NCI-H524 (cell line): ENCODE data around the gene EIF3B.
"Not testable (repeated sequence)": the region's sequence is repeated elsewhere in the genome, so short reads cannot be mapped to it uniquely, and the experiment has no call there.

Experiments used
- DNase-seq, 2 experiments: peaks; one replicate each; lab custom pipeline; 2025; lab: John Stamatoyannopoulos, UW

Gene EIF3B

DNA sequence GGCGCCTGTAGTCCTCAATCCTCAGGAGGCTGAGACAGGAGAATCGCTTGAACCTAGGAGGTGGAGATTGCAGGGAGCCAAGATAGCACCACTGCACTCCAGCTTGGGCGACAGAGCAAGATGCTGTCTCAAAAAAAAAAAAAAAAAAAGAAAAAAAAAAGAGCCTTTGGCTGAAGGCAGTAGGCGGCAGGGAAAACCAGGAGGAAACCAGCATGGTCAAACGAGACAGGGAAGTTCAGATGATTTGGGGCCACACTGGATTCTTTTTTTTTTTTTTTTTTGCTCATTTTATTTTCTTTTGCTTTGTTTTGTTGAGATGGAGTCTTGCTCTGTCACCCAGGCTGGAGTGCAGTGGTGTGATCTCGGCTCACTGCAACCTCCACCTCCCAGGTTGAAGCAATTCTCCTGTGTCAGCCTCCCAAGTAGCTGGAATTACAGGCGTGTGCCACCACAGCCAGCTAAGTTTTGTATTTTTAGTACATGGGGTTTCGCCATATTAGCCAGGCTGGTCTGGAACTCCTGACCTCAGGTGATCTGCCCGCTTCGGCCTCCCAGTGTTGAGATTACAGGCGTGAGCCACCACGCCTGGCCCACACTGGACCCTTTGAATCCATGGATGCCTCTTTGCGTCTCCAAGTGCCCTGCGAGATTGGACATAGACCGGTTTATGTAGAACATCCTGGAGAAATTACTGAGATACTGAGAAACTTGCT, 7.1 kb upstream of the EIF3B start:
- DNase-seq, result not testable (repeated sequence)

DNA sequence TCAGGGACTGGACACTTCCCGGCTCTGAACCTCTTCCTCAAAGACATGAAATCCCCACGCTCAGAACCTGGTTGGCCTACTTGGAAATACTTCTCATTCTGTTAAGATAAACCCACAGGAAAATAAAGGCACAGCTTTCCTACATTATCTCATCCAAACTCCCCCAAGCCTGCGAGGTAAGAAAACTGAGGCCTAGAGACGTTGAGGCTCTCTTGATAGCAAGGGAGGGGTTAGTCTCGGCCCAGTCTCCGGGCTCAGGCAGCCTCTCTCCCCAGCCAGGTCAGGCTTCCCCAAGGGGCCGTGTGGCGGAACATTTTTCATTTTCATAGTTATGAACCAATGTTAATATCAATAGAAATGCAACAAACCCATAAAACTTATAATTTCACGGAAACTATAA, 4.6 kb upstream of the EIF3B start:
- no peak for DNase-seq

DNA sequence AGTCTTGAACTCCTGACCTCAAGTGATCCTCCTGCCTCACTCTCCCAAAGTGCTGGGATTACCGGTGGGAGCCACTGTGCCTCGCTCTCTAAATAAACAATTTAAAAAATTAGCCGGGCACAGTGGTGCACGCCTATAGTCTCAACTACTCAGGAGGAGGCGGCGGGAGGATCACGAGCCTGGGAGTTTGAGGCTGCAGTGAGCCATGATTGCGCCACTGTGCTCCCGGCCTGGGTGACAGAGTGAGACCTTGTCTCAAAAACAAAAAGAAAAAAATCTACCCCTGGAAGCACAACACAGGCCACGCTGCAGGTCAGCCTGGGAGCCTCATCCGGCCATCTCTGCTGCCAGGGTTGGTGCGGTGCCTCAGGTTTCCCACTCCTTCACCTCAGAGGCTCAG, 3.8 kb upstream of the EIF3B start:
- DNase-seq, result no peak

DNA sequence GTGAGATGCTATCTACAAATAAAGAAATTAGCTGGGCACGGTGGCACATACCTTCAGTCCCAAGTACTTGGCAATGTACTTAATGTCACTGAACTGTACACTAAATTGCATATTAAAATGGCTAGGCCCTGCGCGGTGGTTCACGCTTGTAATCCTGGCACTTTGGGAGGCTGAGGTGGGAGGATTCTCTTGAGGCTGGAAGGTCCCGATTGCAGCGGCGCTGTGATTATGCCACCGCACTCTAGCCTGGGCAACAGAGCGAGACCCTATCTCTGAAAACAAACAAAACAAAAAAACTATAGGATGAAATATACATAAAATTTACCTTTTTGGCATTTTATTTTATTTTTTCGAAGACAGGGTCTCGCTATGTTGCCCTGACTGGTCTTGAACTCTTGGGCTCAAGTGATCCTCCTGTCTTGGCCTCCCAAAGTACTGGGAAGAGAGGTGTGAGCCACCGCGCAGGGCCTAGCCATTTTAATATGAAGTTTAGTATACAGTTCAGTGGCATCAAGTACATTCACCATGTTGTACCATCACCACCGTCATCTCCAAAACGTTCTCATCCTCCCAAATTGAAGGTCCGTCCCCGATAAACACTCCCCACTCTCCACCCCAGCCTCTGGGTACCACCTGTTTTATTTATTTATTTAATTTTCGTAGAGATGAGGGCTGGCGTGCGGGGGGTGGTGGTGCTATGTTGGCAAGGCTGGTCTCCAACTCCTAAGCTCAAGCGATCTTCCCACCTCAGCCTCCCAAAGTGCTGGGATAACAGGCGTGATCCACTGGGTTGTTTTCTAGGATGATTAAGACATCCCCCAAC, 1.3 kb upstream of the EIF3B start:
- DNase-seq, result no peak

DNA sequence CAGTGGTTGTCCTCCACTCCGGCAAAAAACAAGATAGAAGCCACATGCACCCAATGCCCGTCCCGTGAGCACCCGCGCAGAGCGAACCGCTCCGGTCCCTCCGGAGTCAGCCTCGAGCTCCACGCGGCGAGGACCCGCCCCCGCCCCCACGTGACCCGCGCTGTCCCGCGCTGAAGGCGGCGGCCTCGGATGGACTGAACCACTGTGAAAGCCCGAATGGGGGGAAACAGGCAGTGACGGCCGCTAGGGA, 766 bp upstream of the EIF3B start:
- DNase-seq, result peak in 1 of 2 experiments; percentile 76

DNA sequence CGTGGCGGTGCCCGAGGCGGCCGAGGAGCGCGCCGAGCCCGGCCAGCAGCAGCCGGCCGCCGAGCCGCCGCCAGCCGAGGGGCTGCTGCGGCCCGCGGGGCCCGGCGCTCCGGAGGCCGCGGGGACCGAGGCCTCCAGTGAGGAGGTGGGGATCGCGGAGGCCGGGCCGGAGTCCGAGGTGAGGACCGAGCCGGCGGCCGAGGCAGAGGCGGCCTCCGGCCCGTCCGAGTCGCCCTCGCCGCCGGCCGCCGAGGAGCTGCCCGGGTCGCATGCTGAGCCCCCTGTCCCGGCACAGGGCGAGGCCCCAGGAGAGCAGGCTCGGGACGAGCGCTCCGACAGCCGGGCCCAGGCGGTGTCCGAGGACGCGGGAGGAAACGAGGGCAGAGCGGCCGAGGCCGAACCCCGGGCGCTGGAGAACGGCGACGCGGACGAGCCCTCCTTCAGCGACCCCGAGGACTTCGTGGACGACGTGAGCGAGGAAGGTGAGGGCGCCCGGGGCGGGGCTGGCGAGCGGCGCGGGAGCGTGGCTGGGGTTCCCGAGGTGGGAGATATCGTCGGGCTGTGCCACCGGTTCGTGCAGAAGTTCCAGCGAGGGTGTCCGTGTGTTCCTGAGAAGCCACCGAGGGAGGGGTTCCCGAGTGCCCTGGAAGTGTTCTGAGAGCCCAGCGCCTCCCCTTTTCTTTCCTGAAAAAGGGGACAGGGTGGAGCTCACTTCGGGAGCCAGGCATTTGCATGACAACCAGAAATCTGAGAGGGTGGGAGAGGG, 495 bp downstream of the EIF3B start:
- DNase-seq, result no peak

DNA sequence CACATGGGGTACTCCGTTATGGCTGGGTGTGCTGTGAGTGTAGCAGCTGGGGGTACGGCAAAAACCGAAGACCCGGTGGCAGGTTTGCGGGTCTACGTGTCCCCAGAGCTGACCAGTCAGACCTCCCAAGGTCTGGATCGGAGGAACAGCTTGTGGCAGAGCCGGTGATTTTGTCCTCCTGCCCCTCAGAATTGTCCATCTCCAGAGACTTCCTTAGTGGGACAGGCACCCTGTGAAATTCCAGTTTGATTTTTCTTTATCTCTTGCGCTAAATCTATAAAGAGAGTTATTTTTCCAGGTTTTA, 1.0 kb downstream of the EIF3B start:
- no peak for DNase-seq

DNA sequence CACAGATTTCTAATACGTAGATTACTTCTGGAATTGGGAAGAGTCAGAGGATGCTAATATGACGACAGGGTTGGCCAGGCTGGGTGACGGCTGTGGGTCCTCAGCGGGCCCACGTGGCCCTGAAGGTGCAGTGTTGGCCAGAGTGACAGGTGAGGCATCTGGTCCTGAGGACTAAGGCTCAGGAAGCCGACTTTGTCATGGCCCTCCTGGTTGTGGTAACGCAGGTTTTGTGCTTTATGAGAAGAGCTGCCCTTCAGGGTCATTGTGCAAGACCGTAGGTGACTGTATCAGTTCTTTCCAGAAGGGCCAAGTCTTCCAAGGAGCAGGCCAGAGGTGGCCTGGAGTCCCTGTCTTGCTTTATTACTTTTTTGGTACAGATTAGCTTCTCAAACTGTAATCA, 2.5 kb downstream of the EIF3B start:
- no peak for DNase-seq

DNA sequence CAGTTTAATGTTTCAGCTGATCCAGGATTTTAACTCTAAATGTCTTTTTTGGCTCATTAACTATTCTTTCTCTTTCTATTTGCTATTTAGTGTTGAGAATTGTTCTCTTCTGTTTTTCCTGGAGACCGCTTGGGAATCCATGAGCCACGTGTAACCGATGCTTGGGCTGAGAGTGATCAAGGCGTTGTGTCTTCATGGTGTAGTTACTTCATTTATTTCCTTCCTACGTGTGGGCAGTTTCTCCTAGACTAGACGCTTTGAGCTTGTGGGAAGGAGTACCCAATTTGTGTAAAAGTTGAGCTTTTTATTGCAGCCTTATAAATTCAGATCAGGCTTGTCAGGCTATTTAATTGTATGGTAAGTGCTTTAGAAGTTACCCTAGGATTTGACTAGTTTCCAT, 2.9 kb downstream of the EIF3B start:
- no peak for DNase-seq

DNA sequence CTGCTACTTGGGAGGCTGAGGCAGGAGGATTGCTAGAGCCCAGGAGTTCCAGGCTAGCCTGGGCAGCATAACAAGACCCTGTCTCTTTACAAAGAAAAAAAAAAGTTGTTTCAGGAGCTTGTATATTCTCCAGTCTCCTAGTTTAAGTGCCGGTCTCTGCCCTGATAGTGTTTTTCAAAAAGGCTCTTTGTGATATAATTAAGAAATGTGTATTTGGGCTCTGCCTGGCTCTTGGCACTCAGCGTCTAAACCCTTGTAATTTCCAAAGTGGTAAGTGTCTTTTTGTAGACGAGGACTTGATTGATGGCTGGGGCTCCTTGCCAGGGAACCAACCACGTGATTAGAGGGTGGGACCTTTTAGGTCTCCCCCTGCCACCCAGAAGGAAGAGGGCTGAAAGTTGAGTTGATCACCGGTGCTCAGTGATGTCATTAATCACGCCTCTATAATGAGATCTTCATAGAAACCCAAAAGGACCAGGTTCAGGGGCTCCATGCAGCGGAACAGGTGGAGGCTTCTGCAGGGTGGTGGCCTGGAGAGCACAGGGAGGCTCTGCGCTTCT, 4.4 kb downstream of the EIF3B start:
- no peak for DNase-seq

DNA sequence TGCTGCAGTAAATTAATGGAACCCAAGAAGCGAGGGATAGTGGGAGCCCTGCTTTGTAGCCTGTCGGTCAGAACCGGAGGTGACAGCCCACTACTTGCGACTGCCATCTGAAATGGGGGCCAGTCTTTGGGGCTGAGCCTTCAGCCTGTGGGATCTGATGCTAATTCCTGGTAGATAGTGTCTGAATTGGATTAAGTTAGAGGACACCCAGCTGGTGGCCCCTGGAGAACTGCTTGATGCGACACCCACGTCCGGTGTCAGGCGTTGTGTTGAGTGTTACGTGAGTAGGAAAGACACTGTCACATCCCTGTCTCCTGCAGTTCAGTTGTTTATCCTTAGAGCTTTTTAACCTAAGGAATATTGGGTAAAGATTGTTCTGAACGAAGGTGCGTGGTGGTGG, 5.0 kb downstream of the EIF3B start:
- no peak for DNase-seq

DNA sequence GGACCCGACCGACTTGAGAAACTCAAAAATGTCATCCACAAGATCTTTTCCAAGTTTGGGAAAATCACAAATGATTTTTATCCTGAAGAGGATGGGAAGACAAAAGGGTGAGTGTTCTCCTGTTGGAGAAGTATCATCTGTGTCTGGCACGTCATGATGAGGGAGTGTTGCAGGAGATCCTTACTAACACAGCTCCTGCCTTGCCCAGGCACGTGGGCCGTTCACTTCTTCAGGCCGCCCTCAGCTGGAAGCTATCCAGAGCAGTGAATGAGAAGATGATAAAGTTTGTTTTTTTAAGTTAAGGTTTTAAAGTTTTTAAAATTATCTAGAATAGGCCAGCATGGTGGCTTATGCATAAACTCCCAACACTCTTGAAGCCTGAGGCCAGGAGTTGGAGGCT, 6.2 kb downstream of the EIF3B start:
- DNase-seq, result no peak

DNA sequence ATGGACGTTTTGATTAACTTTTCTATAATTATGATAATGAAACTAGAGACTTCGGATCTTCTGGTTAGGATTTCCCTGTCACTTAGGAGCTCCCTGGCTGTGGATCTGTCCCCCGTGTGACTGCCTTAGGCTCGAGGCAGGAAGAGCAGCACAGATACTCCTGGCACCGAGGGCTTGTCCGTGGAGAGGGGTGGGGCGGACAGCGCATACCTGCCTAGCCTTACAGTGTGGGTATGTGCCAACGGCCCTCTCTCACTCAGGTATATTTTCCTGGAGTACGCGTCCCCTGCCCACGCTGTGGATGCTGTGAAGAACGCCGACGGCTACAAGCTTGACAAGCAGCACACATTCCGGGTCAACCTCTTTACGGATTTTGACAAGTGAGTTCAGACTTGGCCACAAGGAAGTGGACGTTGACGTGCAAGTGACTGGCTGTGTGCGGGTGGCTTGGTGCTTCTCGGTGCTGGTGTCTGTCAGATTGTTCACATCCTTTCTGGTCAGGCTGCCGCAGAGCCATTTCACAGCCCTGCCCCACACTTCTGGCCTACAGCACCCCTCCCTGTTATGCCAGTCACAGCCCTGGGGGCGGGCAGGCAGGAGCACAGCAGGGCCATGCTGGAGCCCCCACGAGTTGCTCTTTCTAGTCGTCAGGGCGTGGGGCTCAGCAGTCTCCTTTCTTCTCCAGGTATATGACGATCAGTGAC, 7.9 kb downstream of the EIF3B start:
- no peak for DNase-seq

DNA sequence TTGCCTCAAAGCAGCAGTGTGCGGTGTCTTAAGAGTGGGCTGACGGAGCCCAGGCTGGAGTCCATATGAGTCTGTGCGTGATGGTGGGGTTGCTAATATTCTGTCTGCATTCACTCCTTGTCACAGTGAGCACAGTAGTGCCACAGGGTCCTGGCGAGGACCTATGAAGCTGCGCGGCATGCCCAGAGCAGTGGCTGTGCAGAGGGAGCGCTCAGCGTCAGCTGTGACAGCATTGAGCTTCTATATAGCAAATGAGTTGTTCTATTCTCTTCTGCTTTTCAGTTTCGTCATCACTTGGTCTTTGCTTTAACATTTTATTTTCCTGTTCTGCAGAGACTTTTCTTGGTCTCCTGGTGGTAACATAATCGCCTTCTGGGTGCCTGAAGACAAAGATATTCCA, 14.5 kb downstream of the EIF3B start:
- no peak for DNase-seq

DNA sequence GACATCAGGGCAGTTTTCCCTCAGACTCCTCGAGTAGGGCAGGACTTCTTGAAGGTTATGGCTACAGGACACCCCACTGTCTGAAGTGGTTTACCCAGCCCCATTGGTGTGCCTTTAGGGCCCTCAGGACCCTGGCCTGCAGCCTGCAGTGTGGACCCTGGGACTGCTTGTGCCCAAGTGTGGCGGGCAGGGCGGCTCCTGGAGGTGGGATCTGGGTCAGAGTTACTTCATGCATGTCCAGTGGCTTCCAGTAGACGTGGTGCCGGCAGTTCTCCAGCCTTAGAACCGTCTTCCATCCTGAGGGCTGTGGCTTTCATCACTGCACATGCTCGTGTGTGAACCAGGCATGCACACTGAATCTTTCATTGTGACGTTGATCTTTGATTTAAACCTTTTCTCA, 16.7 kb downstream of the EIF3B start:
- DNase-seq, result no peak

DNA sequence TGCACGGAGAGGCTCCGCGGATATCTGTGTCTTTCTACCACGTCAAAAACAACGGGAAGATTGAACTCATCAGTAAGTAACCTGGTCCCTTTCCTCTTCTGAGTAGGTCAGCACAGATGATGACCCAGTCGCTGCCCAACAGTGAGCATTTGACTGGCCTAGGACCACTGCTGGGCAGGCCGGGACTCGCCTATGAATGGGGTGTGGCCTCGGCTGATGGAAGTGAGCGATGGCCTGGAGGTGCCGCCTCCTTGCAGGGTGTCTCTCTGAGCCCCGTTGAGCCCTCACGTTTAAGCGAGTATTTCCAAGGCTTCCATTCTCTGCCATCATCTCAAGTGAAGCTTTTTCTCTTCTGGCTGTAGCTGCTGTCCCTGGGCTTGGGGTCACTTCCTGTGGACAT, 18.1 kb downstream of the EIF3B start:
- no peak for DNase-seq

DNA sequence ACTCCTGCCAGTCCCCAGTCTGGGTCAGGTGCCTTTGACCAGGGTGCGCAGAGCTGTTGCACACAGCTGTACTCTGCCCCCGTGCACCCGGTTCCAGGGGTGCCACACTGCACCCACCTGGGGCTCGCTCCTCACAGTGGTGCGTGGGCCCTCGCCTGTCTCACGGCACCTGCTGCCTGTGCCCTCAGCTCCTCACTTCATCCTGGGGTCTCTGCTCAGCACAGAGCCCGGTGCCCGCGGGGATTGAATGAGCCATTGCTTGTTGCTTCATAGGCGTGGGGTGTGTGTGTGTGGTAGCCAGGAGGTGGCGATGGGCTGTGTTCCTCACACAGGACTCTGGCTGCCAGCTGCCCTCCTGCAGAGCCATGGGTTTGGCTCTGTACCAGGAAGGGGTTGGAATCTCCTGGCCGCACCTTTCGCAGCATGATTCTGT, 18.5 kb downstream of the EIF3B start:
- DNase-seq, result no peak

DNA sequence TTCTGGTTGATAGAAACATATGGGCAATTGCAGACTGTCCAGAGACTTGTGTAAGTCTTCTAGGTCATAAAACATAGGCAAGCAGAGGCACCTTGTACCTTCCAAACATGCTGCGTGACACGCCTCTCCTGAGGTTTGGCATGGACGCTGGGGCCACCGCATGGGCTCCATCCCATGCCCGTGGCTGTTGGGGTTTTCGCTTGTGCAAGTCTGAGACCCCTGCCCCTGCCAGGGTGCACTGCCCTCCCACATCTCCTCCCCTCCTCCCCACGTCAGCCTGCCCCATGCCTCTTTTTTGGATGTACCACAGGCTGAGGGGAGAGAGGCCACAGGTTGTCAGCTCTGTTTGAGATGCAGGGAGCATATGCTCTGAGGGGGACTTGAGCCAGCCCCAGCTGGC, 19.0 kb downstream of the EIF3B start:
- no peak for DNase-seq

DNA sequence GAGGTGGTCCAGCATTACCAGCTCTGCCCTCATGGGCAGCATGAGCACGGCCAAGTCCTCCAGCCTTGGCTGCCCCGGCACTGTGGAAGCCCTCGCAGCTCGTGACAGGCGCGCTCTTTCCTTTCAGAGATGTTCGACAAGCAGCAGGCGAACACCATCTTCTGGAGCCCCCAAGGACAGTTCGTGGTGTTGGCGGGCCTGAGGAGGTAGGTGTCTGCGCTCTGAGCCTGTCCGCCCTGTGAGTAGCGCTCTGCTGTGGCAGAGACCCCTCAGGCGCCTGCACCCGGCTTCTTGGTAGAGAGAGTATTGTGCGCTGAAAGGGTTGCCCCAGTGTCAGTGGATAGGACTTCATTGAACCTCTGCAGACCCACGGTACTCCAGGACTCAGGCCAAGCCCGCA, 19.8 kb downstream of the EIF3B start:
- DNase-seq, result no peak

DNA sequence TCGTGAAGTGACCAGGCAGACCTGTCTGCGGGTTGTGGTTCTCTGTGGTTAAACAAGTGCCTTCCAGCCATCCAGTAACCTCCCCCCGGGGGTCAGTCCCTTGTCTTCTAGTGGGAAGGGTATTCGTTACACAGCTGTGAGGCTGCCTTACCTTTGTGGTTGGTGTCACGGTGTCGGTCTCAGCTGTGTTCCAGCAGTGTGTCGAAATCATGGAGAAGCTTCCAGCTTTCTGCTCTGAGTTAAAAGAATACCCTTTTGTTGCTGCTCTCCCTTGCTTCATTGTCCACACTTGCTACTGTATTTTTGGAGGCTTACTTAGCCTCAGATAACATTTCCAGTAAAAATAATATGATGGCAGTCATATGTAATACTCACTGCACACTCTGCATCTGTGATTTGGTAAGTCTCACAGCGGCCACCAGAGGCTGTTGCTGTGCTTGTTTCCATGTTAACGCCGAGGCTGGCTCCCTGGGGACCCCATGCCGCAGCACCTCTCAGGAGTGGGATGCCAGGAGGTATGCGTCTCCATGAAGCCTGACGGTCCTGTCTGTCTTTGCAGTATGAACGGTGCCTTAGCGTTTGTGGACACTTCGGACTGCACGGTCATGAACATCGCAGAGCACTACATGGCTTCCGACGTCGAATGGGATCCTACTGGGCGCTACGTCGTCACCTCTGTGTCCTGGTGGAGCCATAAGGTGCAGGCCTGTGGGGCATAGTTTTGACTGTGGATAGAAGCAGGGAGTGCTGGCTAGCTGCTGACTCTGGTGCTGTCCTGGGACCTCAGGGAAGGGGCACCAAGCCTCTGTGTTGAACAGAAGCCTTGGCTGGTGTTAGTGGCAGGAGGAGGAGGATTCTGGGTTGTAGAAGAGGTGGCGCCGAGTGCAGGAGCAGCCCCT, 20.5 kb downstream of the EIF3B start:
- DNase-seq, result no peak

DNA sequence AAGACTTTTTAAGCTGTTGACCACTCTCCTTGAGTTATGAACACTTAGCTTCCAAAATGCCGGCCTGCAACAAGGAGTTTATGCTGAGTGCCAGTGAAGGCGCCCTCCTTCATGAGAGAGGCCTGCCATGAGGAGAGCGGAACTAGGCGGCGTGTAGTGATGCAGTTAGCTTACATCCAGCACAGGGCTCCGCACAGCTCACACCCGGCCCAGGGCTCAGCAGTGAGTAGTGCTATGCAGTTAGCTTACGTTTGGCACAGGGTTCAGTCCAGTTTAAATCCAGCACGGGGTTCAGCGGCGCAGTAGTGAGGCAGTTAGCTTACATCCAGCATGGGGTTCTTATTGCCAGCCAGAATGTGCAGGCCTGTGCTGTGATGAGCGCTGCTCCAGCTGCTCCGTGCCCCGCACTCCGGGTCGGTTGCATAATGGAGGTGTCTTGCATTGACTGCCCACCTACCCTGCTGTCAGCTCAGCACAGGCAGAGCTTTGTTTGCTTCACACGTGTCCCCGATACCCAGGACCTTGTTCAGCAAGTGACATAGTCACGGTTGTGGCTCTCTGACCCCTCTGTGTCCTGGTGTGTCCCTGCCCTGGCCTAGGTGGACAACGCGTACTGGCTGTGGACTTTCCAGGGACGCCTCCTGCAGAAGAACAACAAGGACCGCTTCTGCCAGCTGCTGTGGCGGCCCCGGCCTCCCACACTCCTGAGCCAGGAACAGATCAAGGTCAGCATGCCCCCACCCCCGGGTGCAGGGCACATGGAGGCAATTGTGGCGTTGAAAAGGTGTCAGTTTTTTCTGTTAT, 21.9 kb downstream of the EIF3B start:
- no peak for DNase-seq
